H9 (cell line): ENCODE data around the gene CCDC91. TPM values are rescaled to one million over a fixed set of nuclear protein-coding genes. Genes with fewer than 3 reads are reported as not detected.

Experiments
- DNase-seq: peaks from one replicate; pipeline ENCODE4 v3.0.0-alpha.2; 2017
- H2AFZ ChIP-seq: one replicate; pipeline ENCODE4 v1.6.1; 2013; ENCODE audit warnings: mild to moderate bottlenecking, low read length, control low read depth, moderate library complexity
- H2AK5ac ChIP-seq: 2 replicates; pipeline ENCODE4 v1.6.1; 2013; ENCODE audit warnings: low read length, control low read depth, mixed read lengths; ENCODE audit not compliant: insufficient read length
- H2BK120ac ChIP-seq: one replicate; pipeline ENCODE4 v1.6.1; 2013; ENCODE audit warnings: low read depth, mild to moderate bottlenecking, low read length, control low read depth, inconsistent platforms; ENCODE audit not compliant: poor library complexity, severe bottlenecking
- H2BK12ac ChIP-seq: 2 replicates; pipeline ENCODE4 v1.6.1; 2013; ENCODE audit warnings: low read length, control low read depth, mixed read lengths, low read depth; ENCODE audit not compliant: insufficient read length
- H2BK15ac ChIP-seq: 2 replicates; pipeline ENCODE4 v1.6.1; 2013; ENCODE audit warnings: low read depth, low read length, control low read depth
- H2BK20ac ChIP-seq: one replicate; pipeline ENCODE4 v1.6.1; 2013; ENCODE audit warnings: low read depth, mild to moderate bottlenecking, low read length, control low read depth, inconsistent platforms; ENCODE audit not compliant: poor library complexity, severe bottlenecking
- H2BK5ac ChIP-seq: 2 replicates; pipeline ENCODE4 v1.6.1; 2013; ENCODE audit warnings: low read length, control low read depth, mixed read lengths; ENCODE audit not compliant: insufficient read length
- H3K14ac ChIP-seq: 2 replicates; pipeline ENCODE4 v1.6.1; 2013; ENCODE audit warnings: low read length, control low read depth; ENCODE audit not compliant: insufficient read depth
- H3K18ac ChIP-seq: 2 replicates; pipeline ENCODE4 v1.6.1; 2013; ENCODE audit warnings: low read depth, mild to moderate bottlenecking, mixed read lengths, low read length, control low read depth; ENCODE audit not compliant: insufficient read length
- H3K23ac ChIP-seq: 2 replicates; pipeline ENCODE4 v1.6.1; 2013; ENCODE audit warnings: low read length, control low read depth, mixed read lengths, low read depth; ENCODE audit not compliant: insufficient read length
- H3K23me2 ChIP-seq: 2 replicates; pipeline ENCODE4 v1.6.1; 2013; ENCODE audit warnings: low read depth, mild to moderate bottlenecking, mixed read lengths, low read length, control low read depth; ENCODE audit not compliant: insufficient read length, poor library complexity, severe bottlenecking
- H3K27ac ChIP-seq: 2 replicates; pipeline ENCODE4 v1.5.1; 2013; ENCODE audit warnings: low read length, control low read depth, mixed read lengths, low read depth; ENCODE audit not compliant: insufficient read length
- H3K27me3 ChIP-seq: 2 replicates; pipeline ENCODE4 v1.6.1; 2013; ENCODE audit warnings: low read length, control low read depth, inconsistent platforms; ENCODE audit not compliant: insufficient read depth
- H3K4ac ChIP-seq: 2 replicates; pipeline ENCODE4 v1.6.1; 2013; ENCODE audit warnings: low read depth, mild to moderate bottlenecking, control low read depth, inconsistent platforms, low read length, moderate library complexity
- H3K4me1 ChIP-seq: 2 replicates; pipeline ENCODE4 v1.6.1; 2013; ENCODE audit warnings: low read length, control low read depth, inconsistent platforms; ENCODE audit not compliant: insufficient read depth
- H3K4me2 ChIP-seq: 2 replicates; pipeline ENCODE4 v1.6.1; 2013; ENCODE audit warnings: low read length, control low read depth, mixed read lengths; ENCODE audit not compliant: insufficient read length, insufficient read depth
- H3K56ac ChIP-seq: 2 replicates; pipeline ENCODE4 v1.6.1; 2013; ENCODE audit warnings: low read depth, mild to moderate bottlenecking, mixed read lengths, low read length, control low read depth; ENCODE audit not compliant: insufficient read length
- H3K79me1 ChIP-seq: 2 replicates; pipeline ENCODE4 v1.6.1; 2013; ENCODE audit warnings: low read depth, mild to moderate bottlenecking, moderate library complexity, low read length, control low read depth, inconsistent platforms; ENCODE audit not compliant: insufficient read depth, poor library complexity, severe bottlenecking
- H3K79me2 ChIP-seq: 2 replicates; pipeline ENCODE4 v1.6.1; 2013; ENCODE audit warnings: low read length, control low read depth, inconsistent platforms; ENCODE audit not compliant: insufficient read depth
- H3K9ac ChIP-seq: 2 replicates; pipeline ENCODE4 v1.6.1; 2013; ENCODE audit warnings: low read length, control low read depth, mixed read lengths; ENCODE audit not compliant: insufficient read length; ENCODE audit errors: extremely low read depth
- H3K9me3 ChIP-seq: one replicate; pipeline ENCODE4 v1.6.1; 2013; ENCODE audit warnings: low read depth, low read length, inconsistent platforms; ENCODE audit not compliant: control insufficient read depth
- H3T11ph ChIP-seq: one replicate; pipeline ENCODE4 v1.6.1; 2013; ENCODE audit warnings: mild to moderate bottlenecking, low read length, control low read depth, inconsistent platforms
- H4K20me1 ChIP-seq: one replicate; pipeline ENCODE4 v1.6.1; 2013; ENCODE audit not compliant: control insufficient read depth, insufficient read length, insufficient read depth
- H4K5ac ChIP-seq: 2 replicates; pipeline ENCODE4 v1.6.1; 2013; ENCODE audit warnings: low read depth, mild to moderate bottlenecking, mixed read lengths, low read length, control low read depth; ENCODE audit not compliant: insufficient read length
- H4K8ac ChIP-seq: replicated peaks from 2 replicates; pipeline ENCODE4 v1.6.1; 2013; ENCODE audit warnings: low read length, control low read depth, mixed read lengths, low read depth; ENCODE audit not compliant: insufficient read length
- H4K91ac ChIP-seq: 2 replicates; pipeline ENCODE4 v1.6.1; 2013; ENCODE audit warnings: low read depth, mild to moderate bottlenecking, moderate library complexity, mixed read lengths, low read length, control low read depth; ENCODE audit not compliant: insufficient read length
- H3K27ac Mint-ChIP-seq, 3 experiments: 2 replicates in 2 of 3; 3 replicates in 1 of 3; pipeline ENCODE4 v1.8.0; 2020 to 2021; ENCODE audit warnings: mixed read lengths in 3 of 3, mild to moderate bottlenecking in 1 of 3, moderate library complexity in 1 of 3
- H3K27me3 Mint-ChIP-seq: 2 replicates; pipeline ENCODE4 v1.8.0; 2021; ENCODE audit warnings: low read depth, mild to moderate bottlenecking, moderate library complexity, mixed read lengths
- H3K36me3 Mint-ChIP-seq, 3 experiments: 2 replicates in 2 of 3; 3 replicates in 1 of 3; pipeline ENCODE4 v1.8.0; 2020 to 2021; ENCODE audit warnings: low read depth in 3 of 3, mixed read lengths in 3 of 3; ENCODE audit not compliant: insufficient read depth in 1 of 3
- H3K4me1 Mint-ChIP-seq, 2 experiments: 2 replicates each; pipeline ENCODE4 v1.8.0; 2020; ENCODE audit warnings: mixed read lengths in 2 of 2
- H3K4me3 Mint-ChIP-seq, 2 experiments: 2 replicates in 1 of 2; 3 replicates in 1 of 2; pipeline ENCODE4 v1.8.0; 2020 to 2021; ENCODE audit warnings: mild to moderate bottlenecking in 2 of 2, mixed read lengths in 2 of 2, moderate library complexity in 1 of 2
- H3K9me3 Mint-ChIP-seq, 2 experiments: 2 replicates in 1 of 2; 3 replicates in 1 of 2; pipeline ENCODE4 v1.8.0; 2020; ENCODE audit warnings: mild to moderate bottlenecking in 2 of 2, mixed read lengths in 2 of 2, moderate library complexity in 1 of 2
- CTCF ChIP-seq: fragments of 200-600 bp; sonication (generic); conservative IDR thresholded peaks from 3 replicates; pipeline ENCODE4 v1.8.0; 2021; ENCODE audit warnings: antibody characterized with exemption, mild to moderate bottlenecking
- WGBS: extraction: QIAGEN DNeasy Blood & Tissue Kit; methylation state at CpG from one replicate; pipeline ENCODE4 v1.1.7; 2013; ENCODE audit warnings: missing lambda C conversion rate, low lambda C conversion rate, mixed read lengths; ENCODE audit not compliant: insufficient read length; ENCODE audit errors: extremely low coverage; 5-methylcytosine and 5-hydroxymethylcytosine counted together
- total RNA-seq: library from RNA; stranded (reverse); gene quantifications from 2 replicates; pipeline ENCODE4 v1.2.1, GENCODE V29; 2021

Gene CCDC91
- total RNA-seq, 1 experiment from 2014 or later: 22.7 TPM

- no peaks in the 10 kb centered on the region for H3K27me3 Mint-ChIP-seq
Observed at GRCh38 chr12:28349196-28349595, 158.9 kb downstream of the CCDC91 start.

More at GRCh38 chr12:28349196-28349595, 158.9 kb downstream of the CCDC91 start:
- H3K4me1 ChIP-seq: no peaks in the 10 kb centered on the region
- Mint-ChIP-seq H3K9me3 (peaks cover 9 to 18% of the 10 kb centered on the region in 2 experiments; a peak in 4 of 5 replicates), H3K4me3 (no peak overlapping the region), H3K27ac (no peak overlapping the region), H3K4me1 (no peaks in the 10 kb centered on the region), H3K36me3 (peaks cover 18 to 36% (median 23%) of the 10 kb centered on the region in 3 experiments)
- no peaks in the 10 kb centered on the region for H3K9me3 ChIP-seq
- H2BK5ac ChIP-seq: no peak overlapping the region
- H4K5ac ChIP-seq: no peak overlapping the region
- no peak for DNase-seq
- no peak overlapping the region for H2BK120ac ChIP-seq
- H3K56ac ChIP-seq: no peak overlapping the region
- H3K79me2 ChIP-seq: no peaks in the 10 kb centered on the region
- H4K8ac ChIP-seq: no peak overlapping the region
- H2BK12ac ChIP-seq: no peak overlapping the region
- no peak overlapping the region for H3K4me2 ChIP-seq
- no peak overlapping the region for H3T11ph ChIP-seq
- H2BK15ac ChIP-seq: no peak overlapping the region
- H3K79me1 ChIP-seq: no peaks in the 10 kb centered on the region
- H3K27ac ChIP-seq: no peak overlapping the region
- no peak overlapping the region for H3K4ac ChIP-seq
- no peaks in the 10 kb centered on the region for H3K23me2 ChIP-seq
- no peak overlapping the region for H3K23ac ChIP-seq
- H3K18ac ChIP-seq: no peak overlapping the region
- H2BK20ac ChIP-seq: no peak overlapping the region
- no peak overlapping the region for H2AK5ac ChIP-seq
- WGBS: no CpG with 5 or more reads among the region's 2 CpGs
- no peaks in the 10 kb centered on the region for H4K20me1 ChIP-seq
- H4K91ac ChIP-seq: no peak overlapping the region
- no peak overlapping the region for H2AFZ ChIP-seq
- H3K14ac ChIP-seq: no peak overlapping the region
- H3K9ac ChIP-seq: no peak overlapping the region
- TF ChIP-seq CTCF: no peak
- H3K27me3 ChIP-seq: no peaks in the 10 kb centered on the region
